Measurements from ENCODE around the gene RNF2. TPM values are rescaled to one million over a fixed set of nuclear protein-coding genes. Genes with fewer than 3 reads are reported as not detected.

The RNF2 gene
- total RNA-seq, 1 donor from 2014 or later, result 4.0 TPM

DNA sequence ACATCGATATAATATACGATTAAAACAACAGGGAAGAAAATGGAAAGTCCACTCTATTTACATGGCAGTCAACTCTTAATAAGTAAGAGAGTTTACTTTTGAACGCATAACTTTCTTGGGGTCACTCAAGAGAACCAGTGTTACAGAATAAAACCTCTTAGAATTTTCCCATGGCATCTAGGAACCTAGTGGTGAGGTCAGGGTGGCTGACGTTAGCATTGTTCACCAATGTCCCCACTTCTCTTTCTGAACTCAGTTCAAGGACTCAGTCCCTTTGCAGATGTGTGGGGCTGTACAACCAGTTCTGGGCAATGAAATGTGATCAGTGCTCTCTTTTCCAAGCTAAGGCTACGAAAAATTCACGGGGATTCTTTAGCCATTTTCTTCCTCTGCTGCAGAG is 2.6 kb upstream of the RNF2 start:
- Histone ChIP-seq H3K9me3 (no peaks in the 10 kb centered on the region), H3K4me1 (peaks cover 0 to 13% of the 10 kb centered on the region in 2 donors), H3K27me3 (no peaks in the 10 kb centered on the region), H3K36me3 (no peaks in the 10 kb centered on the region), H3K27ac (peak overlapping the region in 1 of 2 donors; percentile 4), H3K4me3 (no peak overlapping the region)
- TF ChIP-seq, protein P1, sequence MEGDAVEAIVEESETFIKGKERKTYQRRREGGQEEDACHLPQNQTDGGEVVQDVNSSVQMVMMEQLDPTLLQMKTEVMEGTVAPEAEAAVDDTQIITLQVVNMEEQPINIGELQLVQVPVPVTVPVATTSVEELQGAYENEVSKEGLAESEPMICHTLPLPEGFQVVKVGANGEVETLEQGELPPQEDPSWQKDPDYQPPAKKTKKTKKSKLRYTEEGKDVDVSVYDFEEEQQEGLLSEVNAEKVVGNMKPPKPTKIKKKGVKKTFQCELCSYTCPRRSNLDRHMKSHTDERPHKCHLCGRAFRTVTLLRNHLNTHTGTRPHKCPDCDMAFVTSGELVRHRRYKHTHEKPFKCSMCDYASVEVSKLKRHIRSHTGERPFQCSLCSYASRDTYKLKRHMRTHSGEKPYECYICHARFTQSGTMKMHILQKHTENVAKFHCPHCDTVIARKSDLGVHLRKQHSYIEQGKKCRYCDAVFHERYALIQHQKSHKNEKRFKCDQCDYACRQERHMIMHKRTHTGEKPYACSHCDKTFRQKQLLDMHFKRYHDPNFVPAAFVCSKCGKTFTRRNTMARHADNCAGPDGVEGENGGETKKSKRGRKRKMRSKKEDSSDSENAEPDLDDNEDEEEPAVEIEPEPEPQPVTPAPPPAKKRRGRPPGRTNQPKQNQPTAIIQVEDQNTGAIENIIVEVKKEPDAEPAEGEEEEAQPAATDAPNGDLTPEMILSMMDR (IDR thresholded peaks at IDR 0.05), result no peak
- intact Hi-C loops (cut with DNase I), result no loop called here
- DNase-seq (ENCODE audit: low spot score in 2 of 2), result no peak

DNA sequence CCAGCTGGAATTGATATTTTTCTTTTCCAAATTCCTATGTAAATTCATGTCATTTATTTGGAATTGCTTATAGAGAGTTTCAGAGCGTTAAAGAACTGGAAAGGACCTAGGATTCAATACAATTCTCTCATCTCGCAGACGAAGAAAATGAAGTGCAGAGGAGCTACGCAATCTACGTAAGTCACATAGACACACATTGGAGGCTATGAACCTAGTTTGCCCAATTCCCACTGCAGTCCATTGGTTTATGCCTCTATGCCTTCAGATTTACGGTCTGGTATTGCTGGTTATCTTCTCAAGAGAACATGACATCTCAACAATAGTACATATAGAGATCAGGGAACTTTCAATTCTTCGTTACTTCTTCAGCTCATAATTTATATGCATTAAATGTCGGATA is 971 bp upstream of the RNF2 start:
- Histone ChIP-seq H3K4me3 (peak overlapping the region in 1 of 2 donors; percentile 87), H3K4me1 (peaks cover 0 to 18% of the 10 kb centered on the region in 2 donors), H3K9me3 (no peaks in the 10 kb centered on the region), H3K27ac (peak overlapping the region; percentile 82 to 88), H3K27me3 (no peaks in the 10 kb centered on the region), H3K36me3 (no peaks in the 10 kb centered on the region)
- intact Hi-C loops (cut with DNase I), result loop anchor here (2.0 kb wide), 2 partner anchors 112 to 290 kb away; partner anchors contain the start of genes EDEM3, SWT1 and TRMT1L
- TF ChIP-seq, protein P1 (IDR thresholded peaks at IDR 0.05), result no peak
- DNase-seq (ENCODE audit: low spot score in 2 of 2), result no peak

DNA sequence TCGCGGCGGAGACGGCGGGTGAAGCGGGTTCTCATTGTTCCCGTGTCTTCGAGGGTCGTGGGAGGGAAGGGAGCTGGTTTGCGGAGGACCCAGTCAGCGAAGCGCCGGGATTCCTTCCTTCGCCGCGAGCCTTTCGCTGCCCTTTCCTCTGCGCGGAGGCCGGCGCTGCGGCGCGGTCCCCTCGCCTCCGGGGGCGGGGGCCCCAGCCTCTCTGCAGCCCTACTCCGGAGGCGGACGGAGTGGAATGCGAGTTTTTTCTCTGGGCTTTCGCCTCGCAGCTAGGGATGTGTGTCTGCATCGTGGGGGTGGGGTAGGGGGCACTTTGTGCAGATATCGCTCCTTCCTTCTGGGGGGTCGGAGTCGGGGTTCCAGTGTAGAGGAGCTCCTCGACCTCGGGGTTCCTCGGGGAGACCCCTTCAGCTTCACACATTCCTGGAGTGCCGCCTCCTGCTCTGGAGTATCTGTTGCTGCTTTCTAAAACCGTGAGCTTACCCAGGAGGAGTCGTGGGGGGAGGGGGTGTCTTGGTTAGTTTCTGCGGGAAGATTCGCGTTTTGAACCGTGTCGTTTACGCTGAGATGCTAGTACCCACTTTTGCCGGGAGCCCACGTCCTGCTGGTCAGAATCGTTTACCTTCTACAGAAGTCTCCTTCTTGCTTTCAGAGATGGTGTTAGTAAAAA is 595 bp downstream of the RNF2 start:
- H3K9me3 ChIP-seq, result no peaks in the 10 kb centered on the region
- peak overlapping the region; percentile 73 to 87 for H3K4me3 ChIP-seq
- intact Hi-C loops (cut with DNase I), result loop anchor here (2.0 to 5.0 kb wide), 3 partner anchors 111 to 291 kb away; partner anchors contain the start of genes EDEM3, SWT1 and TRMT1L

DNA sequence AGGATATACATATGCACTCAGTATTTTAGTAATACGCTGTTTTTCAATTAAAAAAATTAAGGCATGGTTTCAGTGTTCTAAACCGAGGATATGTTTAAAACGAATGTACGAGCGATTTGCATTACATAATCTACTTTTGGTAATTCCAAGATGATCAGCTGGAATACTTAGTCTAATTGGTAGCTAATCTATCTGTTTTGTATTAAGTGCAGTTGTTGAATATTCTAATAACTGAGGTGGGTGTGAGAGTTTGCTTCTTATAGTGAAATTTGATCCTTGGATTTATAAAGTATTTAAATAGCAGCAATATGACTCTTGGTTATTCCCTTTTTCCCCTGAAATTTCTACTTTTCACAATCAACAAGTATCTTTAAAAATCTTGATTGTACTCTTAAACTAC is 1.3 kb downstream of the RNF2 start:
- TF ChIP-seq, protein P1 (IDR thresholded peaks at IDR 0.05), result no peak
- Histone ChIP-seq H3K4me3 (peak overlapping the region; percentile 73 to 87), H3K9me3 (no peaks in the 10 kb centered on the region), H3K4me1 (peaks cover 0 to 18% of the 10 kb centered on the region in 2 donors), H3K27ac (no peak overlapping the region), H3K36me3 (no peaks in the 10 kb centered on the region), H3K27me3 (no peaks in the 10 kb centered on the region)
- no peak for DNase-seq (ENCODE audit: low spot score in 2 of 2)
- intact Hi-C loops (cut with DNase I), result loop anchor here (5.0 kb wide), 1 partner anchor 239 kb away; no protein-coding TSS in a partner anchor

More for the DNA sequence above, 595 bp downstream of the RNF2 start:
- TF ChIP-seq, protein P1 (IDR thresholded peaks at IDR 0.05), result no peak
- Histone ChIP-seq H3K27ac (peak overlapping the region; percentile 82 to 88), H3K27me3 (no peaks in the 10 kb centered on the region), H3K36me3 (no peaks in the 10 kb centered on the region), H3K4me1 (peaks cover 0 to 18% of the 10 kb centered on the region in 2 donors)
- no peak for DNase-seq (ENCODE audit: low spot score in 2 of 2)

DNA sequence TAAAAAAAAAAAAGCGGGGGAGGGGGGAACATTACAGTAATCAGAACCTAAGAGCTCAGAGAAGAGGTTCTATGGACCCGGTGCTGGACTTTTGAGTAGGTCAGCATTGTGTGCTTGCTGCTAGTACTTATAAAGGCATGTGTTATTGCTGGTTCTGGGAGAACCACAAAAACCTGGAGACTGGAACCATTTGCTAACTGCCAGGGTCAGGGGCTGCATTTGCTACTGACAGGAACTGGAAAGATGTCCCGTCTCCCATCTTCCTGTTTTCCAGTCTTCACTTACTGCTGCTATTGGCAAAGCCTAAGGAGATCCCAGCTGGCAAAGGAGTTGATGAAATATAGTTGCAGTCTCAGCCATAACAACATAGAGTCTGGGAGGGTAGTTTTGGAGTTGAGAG is 4.3 kb downstream of the RNF2 start:
- no peaks in the 10 kb centered on the region for H3K36me3 ChIP-seq
- no peak overlapping the region for H3K27ac ChIP-seq
- no peak for DNase-seq (ENCODE audit: low spot score in 2 of 2)
- no peak overlapping the region for H3K4me3 ChIP-seq
- no peaks in the 10 kb centered on the region for H3K27me3 ChIP-seq
- no peaks in the 10 kb centered on the region for H3K9me3 ChIP-seq
- TF ChIP-seq, protein P1 (IDR thresholded peaks at IDR 0.05), result no peak
- peaks cover 0 to 18% of the 10 kb centered on the region in 2 donors for H3K4me1 ChIP-seq
- intact Hi-C loops (cut with DNase I), result loop anchor here (5.0 kb wide), 1 partner anchor 242 kb away; no protein-coding TSS in a partner anchor

Measured in ascending aorta (tissue), 2 donors.